VCaP (cell line): ENCODE measurements around the gene QSOX2.
A peak's percentile ranks its signal among the peaks of the same experiment; 100 is the strongest.

Source experiments
- H3K27ac ChIP-seq: fragments of 450-650 bp; 2 replicates; pipeline ENCODE4 v1.5.1; 2017
- TF ChIP-seq, protein P1 (sequence below): fragments of 450-650 bp; conservative IDR thresholded peaks from 2 replicates; pipeline ENCODE4 v1.5.1; 2017; ENCODE audit warnings: mild to moderate bottlenecking, moderate library complexity

The QSOX2 gene

DNA sequence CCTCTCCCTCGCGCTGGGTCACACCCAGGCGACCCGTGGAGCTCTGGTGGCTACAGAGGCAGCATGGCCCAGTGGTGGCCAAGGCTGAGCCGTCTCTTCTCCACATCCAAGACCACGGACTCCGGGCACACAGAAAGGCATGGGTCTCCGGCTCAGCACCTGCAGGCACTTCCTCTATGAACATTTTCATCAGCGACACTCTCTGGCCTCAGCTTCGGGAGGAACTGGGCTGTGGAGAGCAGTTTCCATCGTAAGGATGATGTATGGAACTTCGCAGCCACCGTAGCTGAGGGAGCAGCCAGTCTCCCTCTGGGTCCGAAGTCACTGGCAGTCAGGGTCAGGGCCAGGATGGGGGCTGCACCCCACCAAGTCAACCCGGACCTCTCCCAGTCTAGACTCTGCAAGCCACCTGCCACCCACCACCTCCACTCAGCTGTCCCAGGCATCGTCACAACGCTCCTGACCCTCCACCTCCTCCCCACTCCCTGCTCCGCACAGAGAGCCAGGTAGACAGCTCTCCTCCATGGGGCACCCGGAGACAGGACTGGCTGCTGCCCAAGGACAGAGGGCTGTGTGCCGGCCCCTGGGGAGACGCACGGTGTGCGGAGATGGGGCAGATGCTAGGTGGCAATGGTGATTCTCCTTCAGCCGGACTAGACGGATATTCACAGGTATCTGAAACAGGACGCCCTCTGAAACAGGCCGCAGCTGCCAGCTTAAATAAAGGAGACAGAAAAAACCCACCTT is 9.7 kb downstream of the QSOX2 start:
- TF ChIP-seq, protein P1, sequence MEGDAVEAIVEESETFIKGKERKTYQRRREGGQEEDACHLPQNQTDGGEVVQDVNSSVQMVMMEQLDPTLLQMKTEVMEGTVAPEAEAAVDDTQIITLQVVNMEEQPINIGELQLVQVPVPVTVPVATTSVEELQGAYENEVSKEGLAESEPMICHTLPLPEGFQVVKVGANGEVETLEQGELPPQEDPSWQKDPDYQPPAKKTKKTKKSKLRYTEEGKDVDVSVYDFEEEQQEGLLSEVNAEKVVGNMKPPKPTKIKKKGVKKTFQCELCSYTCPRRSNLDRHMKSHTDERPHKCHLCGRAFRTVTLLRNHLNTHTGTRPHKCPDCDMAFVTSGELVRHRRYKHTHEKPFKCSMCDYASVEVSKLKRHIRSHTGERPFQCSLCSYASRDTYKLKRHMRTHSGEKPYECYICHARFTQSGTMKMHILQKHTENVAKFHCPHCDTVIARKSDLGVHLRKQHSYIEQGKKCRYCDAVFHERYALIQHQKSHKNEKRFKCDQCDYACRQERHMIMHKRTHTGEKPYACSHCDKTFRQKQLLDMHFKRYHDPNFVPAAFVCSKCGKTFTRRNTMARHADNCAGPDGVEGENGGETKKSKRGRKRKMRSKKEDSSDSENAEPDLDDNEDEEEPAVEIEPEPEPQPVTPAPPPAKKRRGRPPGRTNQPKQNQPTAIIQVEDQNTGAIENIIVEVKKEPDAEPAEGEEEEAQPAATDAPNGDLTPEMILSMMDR = no peak
- no peak overlapping the region for H3K27ac ChIP-seq

DNA sequence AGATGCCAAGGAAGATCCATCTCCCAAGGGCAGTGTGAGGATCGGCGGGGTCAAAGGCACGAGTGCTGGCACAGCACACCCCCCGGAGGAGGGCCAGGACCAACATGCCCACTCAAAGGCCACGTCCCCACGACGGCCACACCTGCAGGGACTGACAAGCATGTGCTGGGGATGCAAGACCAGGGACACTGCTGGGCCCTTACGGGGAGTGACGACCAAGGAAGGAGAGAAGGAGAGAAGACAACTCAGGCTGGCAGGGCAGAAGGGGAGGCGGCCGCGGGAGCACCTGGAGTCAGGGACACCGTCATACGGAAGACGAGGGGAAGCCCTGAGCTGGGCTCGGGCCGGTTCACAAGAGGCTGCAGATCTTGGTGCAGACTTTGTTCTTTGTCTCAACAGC is 10.4 kb downstream of the QSOX2 start:
- TF ChIP-seq, protein P1 = no peak

DNA sequence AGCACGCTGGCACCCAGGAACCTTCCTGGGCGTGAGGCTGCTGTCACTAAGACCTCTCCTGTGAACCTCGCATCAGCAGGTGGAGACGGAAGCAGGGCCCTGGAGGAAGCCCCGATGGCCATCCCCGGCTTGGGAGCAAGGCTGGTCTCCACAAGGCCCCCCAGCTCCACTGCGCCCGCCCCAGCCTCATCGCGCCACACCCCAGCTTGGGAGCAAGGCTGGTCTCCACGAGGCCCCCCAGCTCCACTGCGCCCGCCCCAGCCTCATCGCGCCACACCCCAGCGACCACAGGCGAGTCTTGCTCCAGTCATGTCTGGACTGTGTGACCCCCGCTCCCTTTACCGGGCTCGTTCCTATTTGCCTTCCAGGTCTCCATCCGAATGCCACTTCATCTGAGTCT is 11.0 kb downstream of the QSOX2 start:
- TF ChIP-seq, protein P1 = no peak
- no peak overlapping the region for H3K27ac ChIP-seq

More for the DNA sequence above, 10.4 kb downstream of the QSOX2 start:
- H3K27ac ChIP-seq = no peak overlapping the region

DNA sequence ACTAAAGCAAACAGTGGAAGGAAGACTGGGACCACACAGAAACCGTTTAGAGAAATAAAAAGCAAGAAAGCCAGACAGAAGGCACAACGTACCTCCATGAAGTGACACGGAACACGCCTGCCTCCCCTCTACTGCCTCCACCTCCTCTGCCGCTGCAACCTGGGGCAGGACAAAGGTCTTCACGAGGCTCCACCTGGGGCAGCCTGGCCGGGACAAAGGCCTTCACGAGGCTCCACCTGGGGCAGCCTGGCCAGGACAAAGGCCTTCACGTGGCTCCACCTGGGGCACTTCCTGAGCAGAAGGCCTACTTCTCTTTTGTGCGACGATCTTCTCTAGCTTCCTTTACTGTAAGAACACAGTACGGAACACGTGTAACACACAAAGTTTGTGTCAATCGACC is 11.7 kb downstream of the QSOX2 start:
- no peak overlapping the region for H3K27ac ChIP-seq
- TF ChIP-seq, protein P1 = no peak

DNA sequence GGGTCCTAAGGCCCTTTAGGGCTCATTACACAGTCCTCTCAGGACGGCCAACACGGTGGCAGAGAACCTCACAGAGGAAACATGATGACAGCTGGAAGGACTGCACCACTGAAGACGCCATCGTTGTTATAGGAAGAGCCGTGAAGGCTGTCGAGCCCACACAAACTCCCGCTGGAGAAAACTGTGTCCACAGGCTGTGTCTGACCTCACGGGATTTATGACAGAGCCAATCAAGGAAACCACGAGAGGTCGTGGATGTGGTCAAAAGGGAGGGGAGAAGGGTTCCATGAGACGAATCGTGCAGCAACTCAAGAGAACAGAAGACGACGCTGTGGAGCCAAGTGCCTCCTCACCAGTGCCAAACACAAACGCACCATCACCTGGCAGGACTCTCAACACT is 12.2 kb downstream of the QSOX2 start:
- TF ChIP-seq, protein P1 = no peak
- 0 out of 2 replicates have a peak overlapping the region, but pooled peaks have one; percentile 10 for H3K27ac ChIP-seq

DNA sequence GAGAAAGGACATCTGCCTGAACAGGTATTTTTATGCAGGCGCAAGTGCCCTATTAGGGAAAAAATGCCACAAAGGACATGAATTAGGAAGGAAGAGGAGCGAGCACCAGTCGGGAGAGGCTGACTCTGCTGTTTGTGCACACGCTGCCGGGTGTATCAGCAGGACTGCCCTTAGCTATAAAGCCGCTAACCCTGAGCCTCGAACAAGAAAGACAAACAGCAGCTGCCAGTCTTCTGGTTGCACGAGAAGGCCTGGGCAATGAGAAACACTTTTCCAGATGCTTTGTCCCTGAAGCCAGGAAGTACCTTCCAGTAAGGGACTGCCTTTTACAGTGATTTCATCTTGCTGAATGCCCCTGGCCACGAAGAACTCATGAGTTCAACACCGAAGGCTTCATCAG is 12.6 kb downstream of the QSOX2 start:
- TF ChIP-seq, protein P1 = no peak
- peak overlapping the region; percentile 10; the same call in 1 of the 2 replicates for H3K27ac ChIP-seq

DNA sequence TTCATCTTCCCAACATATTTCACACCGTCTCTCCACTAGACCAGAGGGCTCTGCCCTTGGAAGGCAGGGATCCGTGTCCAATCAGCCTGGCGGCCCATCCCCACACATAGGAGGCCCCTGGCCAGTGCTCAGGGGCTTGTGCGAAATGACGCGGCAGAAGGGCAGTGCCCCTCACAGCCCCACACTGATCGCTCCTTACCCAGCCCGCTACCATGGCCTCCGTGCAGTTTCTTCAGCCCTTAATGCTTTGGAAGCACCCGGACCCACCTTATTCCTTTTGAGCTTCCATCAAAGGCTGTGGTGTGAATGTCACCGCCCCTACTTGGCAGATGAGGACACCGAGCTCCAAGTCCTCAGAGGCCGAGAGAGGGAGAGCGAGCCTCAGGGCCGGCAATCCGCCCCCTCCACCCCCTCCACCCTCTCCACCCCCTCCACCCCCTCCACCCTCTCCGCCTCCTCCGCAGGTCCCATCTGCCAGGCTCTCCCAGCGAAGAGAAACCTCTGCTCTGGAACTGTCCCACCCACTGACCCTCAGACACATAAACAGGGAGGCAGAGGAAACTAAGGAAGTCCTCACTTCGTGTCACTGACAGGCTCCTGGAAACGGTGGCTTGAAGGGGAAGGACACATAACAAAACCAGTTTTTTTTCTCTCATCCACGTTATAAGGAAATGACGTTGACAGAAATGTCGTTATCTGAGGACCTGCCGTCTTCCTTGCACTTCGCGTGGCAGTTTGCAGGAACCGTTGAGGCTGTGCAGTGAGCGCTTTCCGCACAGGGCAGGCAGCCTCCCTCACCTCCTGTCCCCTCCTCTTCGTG is 13.9 kb downstream of the QSOX2 start:
- TF ChIP-seq, protein P1 = no peak
- H3K27ac ChIP-seq = peak overlapping the region; percentile 77
